Esophagus muscularis mucosa (tissue), 4 donors: ENCODE measurements around the gene EML2. TPM values are rescaled to one million over a fixed set of nuclear protein-coding genes. Genes with fewer than 3 reads are reported as not detected.

Source experiments
- DNase-seq: peaks from one replicate; pipeline ENCODE4 v3.0.0-alpha.2; 2017; ENCODE audit errors: extremely low spot score
- H3K27ac ChIP-seq, 4 donors: fragments of 200-600 bp; sonication (generic); replicated peaks in 1 of 4; 1 replicate in 3 of 4; 2 replicates in 1 of 4; pipeline ENCODE4 v1.5.1; 2016 to 2019; ENCODE audit warnings: mild to moderate bottlenecking in 1 of 4
- H3K27me3 ChIP-seq, 4 donors: fragments of 200-600 bp; sonication (generic); one replicate each; pipeline versions ENCODE4 v1.5.1 to v1.6.0; 2016 to 2019
- H3K36me3 ChIP-seq, 4 donors: fragments of 200-600 bp; sonication (generic); one replicate each; pipeline ENCODE4 v1.5.1; 2016 to 2019
- H3K4me1 ChIP-seq, 4 donors: fragments of 200-600 bp; sonication (generic); one replicate each; pipeline ENCODE4 v1.5.1; 2016 to 2019
- H3K4me3 ChIP-seq, 4 donors: fragments of 200-600 bp; sonication (generic); 1 replicate in 2 of 4; 2 replicates in 2 of 4; pipeline ENCODE4 v1.5.1; 2016 to 2019; ENCODE audit warnings: mild to moderate bottlenecking in 4 of 4, moderate library complexity in 1 of 4
- H3K9me3 ChIP-seq, 4 donors: fragments of 200-600 bp; sonication (generic); 1 replicate in 3 of 4; 2 replicates in 1 of 4; pipeline ENCODE4 v1.5.1; 2016 to 2019
- EP300 ChIP-seq: sonication (generic); formaldehyde crosslinking; IDR thresholded peaks from one replicate; pipeline ENCODE4 v1.6.1; 2017; ENCODE audit warnings: antibody characterized with exemption
- POLR2A ChIP-seq: fragments of 450-650 bp; IDR thresholded peaks from one replicate; pipeline ENCODE4 v1.6.1; 2017; ENCODE audit warnings: antibody characterized with exemption, moderate library complexity, mild to moderate bottlenecking, low read depth
- POLR2AphosphoS5 ChIP-seq, 2 donors: sonication (generic); formaldehyde crosslinking; IDR thresholded peaks; one replicate each; pipeline ENCODE4 v1.6.1; 2017; ENCODE audit warnings: antibody characterized with exemption in 2 of 2
- WGBS: methylation state at CpG from one replicate; pipeline ENCODE4 v1.1.5; 2018; 5-methylcytosine and 5-hydroxymethylcytosine counted together
- intact Hi-C: fragments of 100-400 bp; cut with DNase I; formaldehyde crosslinking; loops from one replicate; pipeline ENCODE4 v1.15.1; 2023
- total RNA-seq, 4 donors: library from RNA; depleted of rRNA; stranded (reverse); fragments of >200 nt; gene quantifications; one replicate each; pipeline versions ENCODE4 v1.1.0 to v1.2.1, GENCODE V29; 2016
- TF ChIP-seq, protein P1 (sequence below), 3 experiments: fragments of 200-600 bp in 2 of 3; fragments of 450-650 bp in 1 of 3; sonication (generic) in 2 of 3; IDR thresholded peaks; one replicate each; pipeline ENCODE4 v1.5.1; 2017 to 2019; ENCODE audit warnings: antibody characterized with exemption in 3 of 3, mild to moderate bottlenecking in 2 of 3, moderate library complexity in 1 of 3

Gene EML2
- total RNA-seq, 4 donors from 2014 or later: 12.0 to 28.4 (median 18.3) TPM

DNA sequence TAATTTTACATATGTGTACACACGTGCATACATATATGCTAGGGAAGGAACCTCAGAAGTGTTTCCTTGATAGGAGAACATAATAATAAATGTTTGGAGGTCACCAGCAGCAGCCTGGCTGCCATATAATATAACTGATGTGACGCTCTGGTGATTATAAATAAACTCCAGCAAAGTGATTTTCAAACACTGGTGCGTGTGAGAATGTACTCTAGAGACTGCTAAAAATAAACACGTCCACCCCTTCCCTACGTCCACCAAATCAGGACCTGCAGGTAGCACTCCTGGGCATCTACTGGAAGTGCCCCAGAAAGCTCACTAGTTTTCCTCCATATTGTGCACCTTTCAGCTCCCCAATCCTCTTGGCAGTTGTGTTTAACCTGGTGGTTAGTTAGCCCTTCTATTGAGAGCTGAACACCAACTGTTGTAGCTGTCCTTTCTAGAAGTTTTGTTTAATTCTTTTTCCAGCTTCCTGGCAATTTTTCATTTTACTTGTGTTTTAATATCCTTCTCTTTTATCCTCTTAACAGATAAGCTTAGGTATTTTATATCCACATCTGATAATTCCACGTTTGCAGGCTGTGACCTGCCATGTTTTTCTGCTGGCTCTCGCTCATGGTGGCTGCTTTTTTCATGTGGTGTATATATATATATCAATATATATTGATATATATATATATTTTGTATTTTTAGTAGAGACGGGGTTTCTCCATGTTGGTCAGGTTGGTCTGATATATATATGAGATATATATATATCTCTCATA, 67.6 kb downstream of the EML2 start:
- Histone ChIP-seq H3K36me3 (peaks cover 0 to 4% (median 0%) of the 10 kb centered on the region in 4 donors), H3K4me1 (peaks cover 11 to 46% (median 22%) of the 10 kb centered on the region in 4 donors), H3K9me3 (no peaks in the 10 kb centered on the region), H3K4me3 (no peak overlapping the region), H3K27ac (no peak overlapping the region), H3K27me3 (no peaks in the 10 kb centered on the region)
- intact Hi-C loops: no loop called here
- no peak for DNase-seq
- TF ChIP-seq POLR2AphosphoS5 (IDR thresholded peaks at IDR 0.05) (no peak), POLR2A (no peak), EP300 (no peak)
- TF ChIP-seq, protein P1, sequence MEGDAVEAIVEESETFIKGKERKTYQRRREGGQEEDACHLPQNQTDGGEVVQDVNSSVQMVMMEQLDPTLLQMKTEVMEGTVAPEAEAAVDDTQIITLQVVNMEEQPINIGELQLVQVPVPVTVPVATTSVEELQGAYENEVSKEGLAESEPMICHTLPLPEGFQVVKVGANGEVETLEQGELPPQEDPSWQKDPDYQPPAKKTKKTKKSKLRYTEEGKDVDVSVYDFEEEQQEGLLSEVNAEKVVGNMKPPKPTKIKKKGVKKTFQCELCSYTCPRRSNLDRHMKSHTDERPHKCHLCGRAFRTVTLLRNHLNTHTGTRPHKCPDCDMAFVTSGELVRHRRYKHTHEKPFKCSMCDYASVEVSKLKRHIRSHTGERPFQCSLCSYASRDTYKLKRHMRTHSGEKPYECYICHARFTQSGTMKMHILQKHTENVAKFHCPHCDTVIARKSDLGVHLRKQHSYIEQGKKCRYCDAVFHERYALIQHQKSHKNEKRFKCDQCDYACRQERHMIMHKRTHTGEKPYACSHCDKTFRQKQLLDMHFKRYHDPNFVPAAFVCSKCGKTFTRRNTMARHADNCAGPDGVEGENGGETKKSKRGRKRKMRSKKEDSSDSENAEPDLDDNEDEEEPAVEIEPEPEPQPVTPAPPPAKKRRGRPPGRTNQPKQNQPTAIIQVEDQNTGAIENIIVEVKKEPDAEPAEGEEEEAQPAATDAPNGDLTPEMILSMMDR (IDR thresholded peaks at IDR 0.05): no peak
- 77% methylated on average over 8 of the region's 8 CpGs for WGBS

DNA sequence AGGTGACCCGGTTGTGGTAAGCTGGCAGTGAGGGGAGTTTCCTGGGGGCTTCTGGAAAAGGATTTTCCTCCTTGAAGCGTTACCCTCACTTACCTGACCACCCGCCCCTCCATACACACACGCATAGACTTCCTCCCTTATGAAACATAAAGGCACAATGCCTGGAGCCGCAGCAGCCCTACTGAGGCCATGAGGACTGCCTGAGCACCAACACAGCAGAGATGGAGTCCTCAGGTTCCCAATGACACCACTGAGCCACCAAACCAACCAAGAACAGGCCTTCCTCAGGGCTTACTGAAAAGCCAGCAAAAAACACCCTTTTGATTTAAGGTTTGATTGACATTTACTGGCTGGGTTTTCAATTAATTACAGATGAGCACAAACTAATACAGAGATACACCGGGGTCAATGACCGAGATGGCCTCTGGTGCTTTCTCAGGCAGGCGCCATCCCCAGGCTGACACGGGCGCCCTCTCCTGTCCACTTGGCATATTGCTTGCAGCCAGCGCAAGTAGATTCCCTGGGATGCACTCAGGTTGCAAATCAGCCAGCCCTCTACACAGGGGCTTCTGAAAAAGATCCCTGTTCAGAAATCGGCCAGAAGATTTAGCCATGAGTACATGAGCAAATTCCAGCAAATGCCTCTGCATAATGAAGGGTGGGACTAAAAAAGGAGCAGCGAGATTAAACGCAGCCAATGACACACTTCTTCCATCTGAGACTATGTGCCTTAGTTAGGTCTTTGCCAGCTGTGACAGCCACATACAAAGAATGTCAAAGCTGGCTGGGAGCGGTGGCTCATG, 69.4 kb downstream of the EML2 start:
- Histone ChIP-seq H3K27ac (no peak overlapping the region), H3K4me1 (peaks cover 7 to 39% (median 15%) of the 10 kb centered on the region in 4 donors), H3K4me3 (no peak overlapping the region), H3K27me3 (no peaks in the 10 kb centered on the region), H3K36me3 (peaks cover 0 to 4% (median 0%) of the 10 kb centered on the region in 4 donors), H3K9me3 (no peaks in the 10 kb centered on the region)
- TF ChIP-seq EP300 (no peak), POLR2AphosphoS5 (IDR thresholded peaks at IDR 0.05) (no peak), POLR2A (no peak)
- TF ChIP-seq, protein P1 (IDR thresholded peaks at IDR 0.05): peak; percentile 55 to 79 (median 77)
- DNase-seq: no peak
- intact Hi-C loops: no loop called here
- 67% methylated on average over 13 of the region's 15 CpGs for WGBS

DNA sequence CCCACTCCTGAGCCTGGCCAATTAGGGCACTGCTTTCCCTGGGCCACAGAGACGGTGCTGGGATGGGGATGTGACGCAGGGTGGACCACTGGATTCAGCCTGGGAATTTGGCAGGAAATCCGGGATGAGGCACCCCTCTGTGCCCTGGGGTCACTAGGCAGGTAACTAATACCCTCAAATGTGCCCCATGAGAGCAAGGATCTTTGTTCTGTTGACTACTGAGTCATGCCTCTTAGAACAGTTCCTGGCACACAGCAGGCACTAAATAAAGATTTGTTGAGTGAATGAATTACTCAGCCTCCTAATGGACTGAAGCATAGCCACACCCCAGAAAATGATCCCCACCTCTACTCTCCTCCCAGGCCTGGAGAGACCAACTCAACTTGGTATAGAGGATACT, 70.5 kb downstream of the EML2 start:
- WGBS: 81% methylated on average over 3 of the region's 3 CpGs
- Histone ChIP-seq H3K4me1 (peaks cover 7 to 33% (median 10%) of the 10 kb centered on the region in 4 donors), H3K4me3 (no peak overlapping the region), H3K27me3 (no peaks in the 10 kb centered on the region), H3K9me3 (no peaks in the 10 kb centered on the region), H3K27ac (no peak overlapping the region), H3K36me3 (peaks cover 0 to 4% (median 0%) of the 10 kb centered on the region in 4 donors)
- TF ChIP-seq EP300 (no peak), POLR2AphosphoS5 (IDR thresholded peaks at IDR 0.05) (no peak), POLR2A (no peak)
- TF ChIP-seq, protein P1 (IDR thresholded peaks at IDR 0.05): no peak
- intact Hi-C loops: no loop called here
- no peak for DNase-seq

DNA sequence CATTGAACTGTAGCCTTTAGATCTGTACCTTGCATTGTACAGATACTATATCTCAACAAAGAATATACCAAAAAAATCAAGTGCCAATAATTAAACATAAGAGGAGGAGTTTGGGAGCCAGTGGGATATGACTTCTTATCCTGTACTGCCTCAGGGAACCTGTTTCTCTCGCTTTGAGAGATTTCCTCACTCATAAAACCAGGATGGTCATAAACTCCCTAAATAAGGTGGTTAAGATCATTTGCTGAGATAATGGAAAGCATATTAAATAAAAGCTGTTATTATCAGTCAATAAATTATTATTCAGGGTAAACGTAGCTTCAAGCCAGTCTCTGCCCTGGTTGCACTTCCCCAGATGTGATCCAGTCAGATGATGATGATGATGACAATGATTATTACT, 71.6 kb downstream of the EML2 start:
- Histone ChIP-seq H3K27me3 (no peaks in the 10 kb centered on the region), H3K4me3 (no peak overlapping the region), H3K4me1 (peaks cover 12 to 33% (median 13%) of the 10 kb centered on the region in 4 donors), H3K27ac (no peak overlapping the region), H3K36me3 (peaks cover 0 to 4% (median 0%) of the 10 kb centered on the region in 4 donors), H3K9me3 (no peaks in the 10 kb centered on the region)
- no peak for TF ChIP-seq EP300
- TF ChIP-seq POLR2A: no peak
- TF ChIP-seq, protein P1 (IDR thresholded peaks at IDR 0.05): no peak
- TF ChIP-seq POLR2AphosphoS5 (IDR thresholded peaks at IDR 0.05): no peak
- intact Hi-C loops: no loop called here
- no peak for DNase-seq
- WGBS: 75% methylated on average over 2 of the region's 2 CpGs
